ENCODE data around the gene ANO1. TPM values are rescaled to one million over a fixed set of nuclear protein-coding genes. Genes with fewer than 3 reads are reported as not detected.

ANO1 gene
- total RNA-seq, 4 donors from 2014 or later, result 2.3 to 9.2 (median 4.2) TPM

DNA sequence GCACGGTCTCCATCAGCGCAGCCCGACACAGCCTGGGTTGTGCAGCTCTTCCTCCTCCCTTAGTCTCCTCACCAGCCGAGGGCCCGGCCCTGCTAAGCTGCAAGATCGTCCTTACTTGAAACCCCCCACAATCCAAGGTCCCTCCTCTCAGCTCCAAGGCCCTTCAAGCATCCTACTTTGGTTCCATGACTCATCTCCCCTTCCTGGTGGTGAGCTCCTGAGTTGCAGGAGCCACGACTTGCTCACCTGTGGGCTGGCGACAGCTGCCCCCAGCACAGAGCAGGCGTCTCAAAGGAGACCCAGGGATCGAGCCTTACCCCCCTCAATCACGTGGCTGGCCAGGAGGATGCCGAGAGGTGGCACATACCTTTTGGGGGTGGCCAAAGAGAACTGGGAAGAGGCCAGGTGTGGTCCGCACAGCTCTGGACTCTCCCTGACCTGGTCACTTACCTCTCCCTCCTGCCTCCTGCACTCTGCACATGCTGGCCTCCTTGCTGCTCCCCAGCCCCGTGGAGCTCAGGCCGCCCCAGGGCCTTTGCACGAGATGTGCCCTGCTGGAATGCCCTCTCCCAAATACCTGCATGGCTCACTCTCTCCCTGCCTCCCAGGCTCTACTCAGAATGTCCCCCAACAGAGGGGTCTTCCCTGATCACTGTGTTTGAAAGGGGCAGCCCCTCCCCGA, 89.7 kb downstream of the ANO1 start:
- Histone ChIP-seq H3K27me3 (peaks cover 0 to 3% (median 2%) of the 10 kb centered on the region in 3 donors), H3K36me3 (no peaks in the 10 kb centered on the region), H3K27ac (no peak overlapping the region), H3K4me1 (no peaks in the 10 kb centered on the region), H3K9me3 (no peaks in the 10 kb centered on the region), H3K4me3 (no peak overlapping the region)
- ATAC-seq (no peak), DNase-seq (no peak)
- TF ChIP-seq POLR2A (IDR thresholded peaks at IDR 0.05), result no peak
- TF ChIP-seq CTCF (IDR thresholded peaks at IDR 0.05 in 4 of 5, conservative IDR thresholded peaks at IDR 0.05 in 1 of 5), result no peak
- intact Hi-C loops (cut with DNase I; ENCODE audit: low total_unique reads) (no loop called here), in situ Hi-C loops (cut with MboI; ENCODE audit: low sequenced_read_pairs in 4 of 4) (no loop called here)

DNA sequence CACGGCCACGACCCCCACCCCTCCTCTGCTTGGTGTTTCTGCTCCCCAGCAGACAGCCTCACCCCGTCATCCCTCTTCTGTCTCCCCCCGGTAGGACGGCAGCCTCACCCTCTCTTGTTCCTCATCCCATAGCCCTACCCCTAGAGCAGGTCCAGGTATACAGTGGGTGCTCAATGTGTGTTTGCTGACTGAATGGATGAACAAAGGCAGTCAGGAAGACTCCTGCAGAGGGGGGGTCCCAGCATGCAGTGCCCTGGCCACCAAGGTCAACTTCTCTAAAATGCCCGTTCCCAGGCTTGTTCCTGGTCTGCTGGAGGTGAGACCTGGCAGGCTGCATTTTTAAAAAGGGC, 90.3 kb downstream of the ANO1 start:
- Histone ChIP-seq H3K27me3 (peaks cover 0 to 3% (median 2%) of the 10 kb centered on the region in 3 donors), H3K4me1 (no peaks in the 10 kb centered on the region), H3K36me3 (no peaks in the 10 kb centered on the region), H3K27ac (no peak overlapping the region), H3K9me3 (no peaks in the 10 kb centered on the region), H3K4me3 (no peak overlapping the region)
- DNase-seq, result no peak
- in situ Hi-C loops (cut with MboI; ENCODE audit: low sequenced_read_pairs in 4 of 4) (no loop called here), intact Hi-C loops (cut with DNase I; ENCODE audit: low total_unique reads) (no loop called here)
- no peak for ATAC-seq
- no peak for TF ChIP-seq POLR2A (IDR thresholded peaks at IDR 0.05)
- TF ChIP-seq CTCF (IDR thresholded peaks at IDR 0.05 in 4 of 5, conservative IDR thresholded peaks at IDR 0.05 in 1 of 5), result no peak

GRCh38 chr11:70169127-70169526, 91.0 kb downstream of the ANO1 start:
- Histone ChIP-seq H3K36me3 (no peaks in the 10 kb centered on the region), H3K4me1 (no peaks in the 10 kb centered on the region), H3K27ac (no peak overlapping the region), H3K4me3 (no peak overlapping the region), H3K27me3 (peaks cover 0 to 3% (median 2%) of the 10 kb centered on the region in 3 donors), H3K9me3 (no peaks in the 10 kb centered on the region)
- no peak for TF ChIP-seq CTCF (IDR thresholded peaks at IDR 0.05 in 4 of 5, conservative IDR thresholded peaks at IDR 0.05 in 1 of 5)
- TF ChIP-seq POLR2A (IDR thresholded peaks at IDR 0.05), result no peak
- ATAC-seq (no peak), DNase-seq (no peak)
- intact Hi-C loops (cut with DNase I; ENCODE audit: low total_unique reads) (no loop called here), in situ Hi-C loops (cut with MboI; ENCODE audit: low sequenced_read_pairs in 4 of 4) (no loop called here)

GRCh38 chr11:70169632-70170031, 91.5 kb downstream of the ANO1 start:
- Histone ChIP-seq H3K27me3 (peaks cover 0 to 3% (median 2%) of the 10 kb centered on the region in 3 donors), H3K9me3 (no peaks in the 10 kb centered on the region), H3K4me1 (no peaks in the 10 kb centered on the region), H3K36me3 (no peaks in the 10 kb centered on the region), H3K4me3 (no peak overlapping the region), H3K27ac (no peak overlapping the region)
- no peak for ATAC-seq
- intact Hi-C loops (cut with DNase I; ENCODE audit: low total_unique reads), result no loop called here
- TF ChIP-seq CTCF (IDR thresholded peaks at IDR 0.05 in 4 of 5, conservative IDR thresholded peaks at IDR 0.05 in 1 of 5), result no peak
- TF ChIP-seq POLR2A (IDR thresholded peaks at IDR 0.05), result no peak
- DNase-seq, result no peak
- in situ Hi-C loops (cut with MboI; ENCODE audit: low sequenced_read_pairs in 4 of 4), result loop anchor here in 1 of 4 donors (10.0 kb wide), 1 partner anchor 245 kb away; no protein-coding TSS in a partner anchor
